Fibroblast of lung (primary cell): ENCODE data around the gene ENO1.

Experiments used
- CTCF ChIP-seq, 2 donors: IDR thresholded peaks in 1 of 2; conservative IDR thresholded peaks in 1 of 2; 1 replicate in 1 of 2; 2 replicates in 1 of 2; pipeline ENCODE4 v1.5.1; 2011 to 2012; ENCODE audit warnings: low read length in 2 of 2, control low read depth in 1 of 2, inconsistent platforms in 1 of 2, low read depth in 1 of 2, mild to moderate bottlenecking in 1 of 2
- EZH2 ChIP-seq: IDR thresholded peaks from 2 replicates; pipeline ENCODE4 v1.5.1; 2012; ENCODE audit warnings: low read length, control low read depth, mild to moderate bottlenecking; ENCODE audit errors: missing control alignments

- TF ChIP-seq CTCF (conservative IDR thresholded peaks at IDR 0.05 in 1 of 2, IDR thresholded peaks at IDR 0.05 in 1 of 2; ENCODE audit: low read depth in 1 of 2, low read length in 2 of 2) (no peak), EZH2 (no peak)
Measured at GRCh38 chr1:8841395-8841794, 37.1 kb downstream of the ENO1 start.
